ENCODE measurements around the gene TNIP2. TPM values are rescaled to one million over a fixed set of nuclear protein-coding genes. Genes with fewer than 3 reads are reported as not detected.
A peak's percentile ranks its signal among the peaks of the same experiment; 100 is the strongest.
"Not testable (repeated sequence)": the region's sequence is repeated elsewhere in the genome, so short reads cannot be mapped to it uniquely, and the experiment has no call there.

Gene TNIP2
- total and polyA plus RNA-seq, 11 donors: 12.6 to 94.5 (median 23.4) TPM

DNA sequence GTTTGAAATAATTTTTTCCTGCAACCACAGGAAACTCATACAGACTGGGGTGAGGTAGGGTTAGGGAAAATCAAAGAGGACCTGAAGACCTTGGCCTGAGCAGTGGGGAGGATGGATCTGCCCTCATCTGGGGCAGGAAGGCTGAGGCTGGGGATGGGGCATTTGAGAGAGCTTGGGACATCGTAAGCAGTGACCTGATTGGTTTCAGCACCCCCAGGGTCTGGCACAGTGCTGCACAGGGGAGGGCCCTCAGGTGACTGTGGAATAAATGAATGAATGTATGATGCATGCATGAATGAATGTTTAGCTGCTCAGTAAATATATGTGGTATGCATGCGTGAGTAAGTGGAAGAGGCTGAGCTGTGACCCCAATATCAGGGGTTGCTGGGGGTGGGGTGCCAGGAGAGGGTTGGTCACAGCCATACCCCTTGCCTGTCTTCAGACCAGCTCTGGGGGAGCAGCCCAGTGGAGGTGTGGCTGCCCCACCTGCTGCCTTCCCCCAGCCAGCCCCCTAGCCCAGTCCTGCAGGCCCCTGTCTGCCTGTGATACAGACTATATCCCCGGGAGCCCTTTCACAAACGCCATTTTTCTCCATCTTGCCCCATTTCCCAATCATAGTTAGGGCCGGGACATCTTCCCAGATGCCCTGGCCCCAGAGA, 11.0 kb upstream of the TNIP2 start:
- intact Hi-C loops (cut with DNase I): loop anchor here in 6 of 10 donors (5.0 to 10.0 kb wide), 8 partner anchors 78 to 268 kb away; partner anchors contain the start of gene ADD1 (in 1 of the 6)
- peaks cover 0 to 3% (median 0%) of the 10 kb centered on the region in 12 donors for H3K9me3 ChIP-seq
- WGBS, 4 donors: 77 to 86% (median 81%) methylated on average over 5 of the region's 5 CpGs
- H3K4me3 ChIP-seq: no peak overlapping the region
- TF ChIP-seq, protein P1, sequence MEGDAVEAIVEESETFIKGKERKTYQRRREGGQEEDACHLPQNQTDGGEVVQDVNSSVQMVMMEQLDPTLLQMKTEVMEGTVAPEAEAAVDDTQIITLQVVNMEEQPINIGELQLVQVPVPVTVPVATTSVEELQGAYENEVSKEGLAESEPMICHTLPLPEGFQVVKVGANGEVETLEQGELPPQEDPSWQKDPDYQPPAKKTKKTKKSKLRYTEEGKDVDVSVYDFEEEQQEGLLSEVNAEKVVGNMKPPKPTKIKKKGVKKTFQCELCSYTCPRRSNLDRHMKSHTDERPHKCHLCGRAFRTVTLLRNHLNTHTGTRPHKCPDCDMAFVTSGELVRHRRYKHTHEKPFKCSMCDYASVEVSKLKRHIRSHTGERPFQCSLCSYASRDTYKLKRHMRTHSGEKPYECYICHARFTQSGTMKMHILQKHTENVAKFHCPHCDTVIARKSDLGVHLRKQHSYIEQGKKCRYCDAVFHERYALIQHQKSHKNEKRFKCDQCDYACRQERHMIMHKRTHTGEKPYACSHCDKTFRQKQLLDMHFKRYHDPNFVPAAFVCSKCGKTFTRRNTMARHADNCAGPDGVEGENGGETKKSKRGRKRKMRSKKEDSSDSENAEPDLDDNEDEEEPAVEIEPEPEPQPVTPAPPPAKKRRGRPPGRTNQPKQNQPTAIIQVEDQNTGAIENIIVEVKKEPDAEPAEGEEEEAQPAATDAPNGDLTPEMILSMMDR (IDR thresholded peaks at IDR 0.05): no peak
- TF ChIP-seq POLR2A (IDR thresholded peaks at IDR 0.05): no peak
- no peaks in the 10 kb centered on the region for H3K36me3 ChIP-seq
- peaks cover 0 to 43% (median 9%) of the 10 kb centered on the region in 12 donors for H3K4me1 ChIP-seq
- peak overlapping the region in 2 of 12 donors; percentile 19 to 41 for H3K27ac ChIP-seq
- no peak for DNase-seq
- no peaks in the 10 kb centered on the region for H3K27me3 ChIP-seq
- ATAC-seq: no peak

DNA sequence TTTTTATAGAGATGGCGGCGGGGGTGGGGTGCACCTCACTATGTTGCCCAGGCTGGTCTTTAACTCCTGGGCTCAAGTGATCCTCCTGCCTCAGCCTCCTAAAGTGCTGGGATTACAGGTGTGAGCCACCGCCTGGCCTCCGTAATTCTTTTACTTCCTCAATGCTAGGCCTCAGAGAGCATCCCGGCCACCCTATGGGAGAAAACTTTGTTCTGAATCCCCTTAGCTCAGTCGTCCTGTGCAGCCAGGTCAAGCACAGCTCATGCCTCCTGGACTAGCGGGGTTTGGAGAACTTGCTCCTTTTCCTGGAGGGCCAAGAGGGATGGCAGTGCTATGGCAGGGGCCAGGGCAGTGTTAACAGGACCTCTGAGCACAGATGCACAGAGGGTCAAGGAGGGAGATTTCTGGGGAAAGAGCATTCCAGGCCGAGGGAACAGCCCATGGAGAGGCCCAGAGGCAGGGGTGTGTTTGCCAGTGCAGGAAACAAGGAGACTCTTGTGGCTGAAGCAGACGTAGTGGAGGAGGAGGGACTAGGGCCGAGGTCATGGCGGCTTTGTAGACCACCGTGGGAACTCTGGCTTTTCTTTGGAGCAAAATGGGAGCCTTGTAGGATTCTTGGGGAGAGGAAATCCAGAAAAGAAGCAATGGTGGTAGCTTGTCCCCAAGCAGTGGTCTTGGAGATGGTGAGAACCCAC, 9.8 kb upstream of the TNIP2 start:
- 92 to 96% (median 95%) methylated on average over 12 of the region's 12 CpGs for WGBS, 4 donors
- no peak for TF ChIP-seq POLR2A (IDR thresholded peaks at IDR 0.05)
- TF ChIP-seq, protein P1 (IDR thresholded peaks at IDR 0.05): no peak
- H3K27ac ChIP-seq: no peak overlapping the region
- DNase-seq (no peak), ATAC-seq (no peak)
- H3K4me3 ChIP-seq: no peak overlapping the region
- H3K27me3 ChIP-seq: no peaks in the 10 kb centered on the region
- intact Hi-C loops (cut with DNase I): loop anchor here in 8 of 10 donors (2.0 to 10.0 kb wide), 10 partner anchors 77 to 269 kb away; partner anchors contain the start of gene ADD1 (in 2 of the 8)
- H3K36me3 ChIP-seq: no peaks in the 10 kb centered on the region
- peaks cover 0 to 33% (median 9%) of the 10 kb centered on the region in 12 donors for H3K4me1 ChIP-seq
- peaks cover 0 to 3% (median 0%) of the 10 kb centered on the region in 12 donors for H3K9me3 ChIP-seq

DNA sequence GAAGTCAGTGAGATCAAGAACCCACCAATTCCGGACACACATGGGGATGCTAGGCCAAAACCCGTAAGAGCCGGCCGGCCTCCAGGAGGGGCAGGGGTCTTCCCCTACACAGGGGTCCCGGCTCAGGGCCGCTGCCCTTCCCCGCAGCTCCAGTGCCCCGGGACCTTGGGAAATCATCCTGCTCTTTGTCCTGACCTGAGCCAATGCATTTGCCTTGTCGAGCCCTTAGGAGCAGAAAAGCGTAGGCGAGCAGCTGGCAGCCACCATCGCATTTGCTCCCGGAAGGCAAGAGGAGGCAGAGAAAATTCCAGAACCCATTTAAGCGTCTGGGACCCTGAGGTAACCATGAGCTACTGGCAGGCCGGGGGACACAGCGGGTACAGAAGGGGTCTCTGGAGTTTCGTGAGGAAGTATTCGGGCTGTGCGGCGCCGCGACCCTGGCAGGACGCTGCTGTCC, 7.4 kb upstream of the TNIP2 start:
- peak in 2 of 5 donors; percentile 42 to 57 for DNase-seq

DNA sequence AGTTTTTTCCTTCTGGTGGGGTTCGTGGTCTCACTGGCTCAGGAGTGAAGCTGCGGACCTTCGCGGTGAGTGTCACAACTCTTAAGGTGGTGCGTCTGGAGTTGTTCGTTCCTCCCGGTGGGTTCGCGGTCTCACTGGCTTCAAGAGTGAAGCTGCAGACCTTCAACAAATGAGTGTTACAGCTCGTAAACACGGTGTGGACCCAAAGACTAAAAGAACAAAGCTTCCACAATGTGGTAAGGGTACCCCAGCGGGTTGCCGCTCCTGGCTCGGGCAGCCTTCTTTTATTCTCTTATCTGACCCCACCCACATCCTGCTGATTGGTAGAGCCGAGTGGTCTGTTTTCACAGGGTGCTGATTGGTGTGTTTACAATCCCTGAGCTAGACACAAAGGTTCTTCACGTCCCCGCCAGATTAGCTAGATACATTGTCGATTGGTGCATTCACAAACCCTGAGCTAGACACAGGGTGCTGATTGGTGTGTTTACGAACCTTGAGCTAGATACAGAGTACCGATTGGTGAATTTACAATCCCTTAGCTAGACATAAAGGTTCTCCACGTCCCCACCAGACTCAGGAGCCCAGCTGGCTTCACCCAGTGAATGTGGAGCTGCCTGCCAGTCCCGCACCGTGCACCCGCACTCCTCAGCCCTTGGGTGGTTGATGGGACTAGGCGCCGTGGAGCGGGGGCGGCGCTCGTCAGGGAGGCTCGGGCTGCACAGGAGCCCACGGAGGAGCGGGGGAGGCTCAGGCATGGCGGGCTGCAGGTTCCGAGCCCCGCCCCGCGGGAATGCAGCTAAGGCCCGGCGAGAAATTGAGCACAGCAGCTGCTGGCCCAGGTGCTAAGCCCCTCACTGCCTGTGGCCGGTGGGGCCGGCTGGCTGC, 6.6 kb upstream of the TNIP2 start:
- not testable (repeated sequence) for ATAC-seq, H3K36me3 ChIP-seq, H3K9me3 ChIP-seq, DNase-seq, H3K27ac ChIP-seq, H3K27me3 ChIP-seq, H3K4me3 ChIP-seq
- H3K4me1 ChIP-seq: peaks cover 0 to 16% (median 5%) of the 10 kb centered on the region in 12 donors
- intact Hi-C loops (cut with DNase I): loop anchor here in 9 of 10 donors (5.0 to 10.0 kb wide), 15 partner anchors 45 to 280 kb away; partner anchors contain the start of gene ADD1 (in 4 of the 9)
- WGBS, 4 donors: 95 to 97% (median 96%) methylated on average over 21 to 42 of the region's 42 CpGs

More for the DNA sequence above, 7.4 kb upstream of the TNIP2 start:
- Histone ChIP-seq H3K36me3 (no peaks in the 10 kb centered on the region), H3K9me3 (peaks cover 0 to 3% (median 0%) of the 10 kb centered on the region in 12 donors), H3K4me3 (peak overlapping the region; percentile 6 to 76 (median 57)), H3K27ac (peak overlapping the region in 11 of 12 donors; percentile 24 to 81 (median 68)), H3K27me3 (no peaks in the 10 kb centered on the region), H3K4me1 (peaks cover 0 to 22% (median 9%) of the 10 kb centered on the region in 12 donors)
- TF ChIP-seq POLR2A (IDR thresholded peaks at IDR 0.05): no peak
- TF ChIP-seq, protein P1 (IDR thresholded peaks at IDR 0.05): no peak
- intact Hi-C loops (cut with DNase I): loop anchor here in 9 of 10 donors (5.0 to 10.0 kb wide), 15 partner anchors 44 to 279 kb away; partner anchors contain the start of gene ADD1 (in 4 of the 9)
- WGBS, 4 donors: 44 to 67% (median 58%) methylated on average over 12 to 23 of the region's 23 CpGs
- ATAC-seq: peak in 2 of 4 donors; percentile 1 to 54

Measured in heart left ventricle (tissue), 16 donors.